SK-N-SH treated with all-trans-retinoic acid at 6 μM for 48 hours (cell line): ENCODE results near the gene TRAPPC3.

Source experiments
- ARNTL ChIP-seq: fragments of 450-650 bp; formaldehyde crosslinking; IDR thresholded peaks from 2 replicates; pipeline ENCODE4 v1.5.0; 2020; ENCODE audit warnings: low read depth, mild to moderate bottlenecking, moderate library complexity, borderline replicate concordance
- CSDC2 ChIP-seq: fragments of 250-450 bp; sonication (Bioruptor Pico); IDR thresholded peaks from 2 replicates; pipeline ENCODE4 v1.5.0; 2020; ENCODE audit warnings: mild to moderate bottlenecking, moderate library complexity
- ISL1 ChIP-seq: fragments of 250-450 bp; sonication (Bioruptor Pico); IDR thresholded peaks from 2 replicates; pipeline ENCODE4 v2.1.2; 2022; ENCODE audit warnings: mild to moderate bottlenecking, moderate library complexity
- PPARA ChIP-seq: fragments of 250-450 bp; sonication (Bioruptor Pico); IDR thresholded peaks from 2 replicates; pipeline ENCODE4 v1.5.0; 2020; ENCODE audit warnings: mild to moderate bottlenecking, borderline replicate concordance
- RARB ChIP-seq: fragments of 250-450 bp; sonication (Bioruptor Pico); IDR thresholded peaks from 2 replicates; pipeline ENCODE4 v1.8.0; 2021; ENCODE audit warnings: mild to moderate bottlenecking, moderate library complexity
- TCF4 ChIP-seq: fragments of 250-450 bp; sonication (Bioruptor Pico); IDR thresholded peaks from 2 replicates; pipeline ENCODE4 v1.8.0; 2021; ENCODE audit warnings: mild to moderate bottlenecking, moderate library complexity, borderline replicate concordance
- TOX ChIP-seq: fragments of 250-450 bp; sonication (Bioruptor Pico); IDR thresholded peaks from 2 replicates; pipeline ENCODE4 v1.8.0; 2021; ENCODE audit warnings: mild to moderate bottlenecking, moderate library complexity, borderline replicate concordance
- ZC3H10 ChIP-seq: fragments of 250-450 bp; sonication (Bioruptor Pico); IDR thresholded peaks from 2 replicates; pipeline ENCODE4 v1.5.1; 2021; ENCODE audit warnings: mild to moderate bottlenecking, moderate library complexity
- ZFP3 ChIP-seq: fragments of 250-450 bp; sonication (Bioruptor Pico); IDR thresholded peaks from 2 replicates; pipeline ENCODE4 v1.5.0; 2020; ENCODE audit warnings: mild to moderate bottlenecking, moderate library complexity
- ZFP30 ChIP-seq: fragments of 450-650 bp; formaldehyde crosslinking; IDR thresholded peaks from 2 replicates; pipeline ENCODE4 v1.5.0; 2022; ENCODE audit warnings: mild to moderate bottlenecking, moderate library complexity
- TF ChIP-seq, protein P1 (sequence below): fragments of 250-450 bp; sonication (Bioruptor Pico); IDR thresholded peaks from 2 replicates; pipeline ENCODE4 v1.8.0; 2020; ENCODE audit warnings: mild to moderate bottlenecking, moderate library complexity, borderline replicate concordance
- TF ChIP-seq, protein P2 (sequence below): fragments of 250-450 bp; sonication (Bioruptor Pico); IDR thresholded peaks from 2 replicates; pipeline ENCODE4 v1.8.0; 2021; ENCODE audit warnings: low read depth, mild to moderate bottlenecking, moderate library complexity, borderline replicate concordance
- TF ChIP-seq, protein P3 (sequence below): fragments of 250-450 bp; sonication (Bioruptor Pico); IDR thresholded peaks from 2 replicates; pipeline ENCODE4 v1.5.1; 2021; ENCODE audit warnings: mild to moderate bottlenecking, moderate library complexity

GRCh38 chr1:36175137-36176095 lies 26.1 kb upstream of the TRAPPC3 start:
- TF ChIP-seq, protein P1, sequence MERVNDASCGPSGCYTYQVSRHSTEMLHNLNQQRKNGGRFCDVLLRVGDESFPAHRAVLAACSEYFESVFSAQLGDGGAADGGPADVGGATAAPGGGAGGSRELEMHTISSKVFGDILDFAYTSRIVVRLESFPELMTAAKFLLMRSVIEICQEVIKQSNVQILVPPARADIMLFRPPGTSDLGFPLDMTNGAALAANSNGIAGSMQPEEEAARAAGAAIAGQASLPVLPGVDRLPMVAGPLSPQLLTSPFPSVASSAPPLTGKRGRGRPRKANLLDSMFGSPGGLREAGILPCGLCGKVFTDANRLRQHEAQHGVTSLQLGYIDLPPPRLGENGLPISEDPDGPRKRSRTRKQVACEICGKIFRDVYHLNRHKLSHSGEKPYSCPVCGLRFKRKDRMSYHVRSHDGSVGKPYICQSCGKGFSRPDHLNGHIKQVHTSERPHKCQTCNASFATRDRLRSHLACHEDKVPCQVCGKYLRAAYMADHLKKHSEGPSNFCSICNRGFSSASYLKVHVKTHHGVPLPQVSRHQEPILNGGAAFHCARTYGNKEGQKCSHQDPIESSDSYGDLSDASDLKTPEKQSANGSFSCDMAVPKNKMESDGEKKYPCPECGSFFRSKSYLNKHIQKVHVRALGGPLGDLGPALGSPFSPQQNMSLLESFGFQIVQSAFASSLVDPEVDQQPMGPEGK (CRISPR knock-in tag) = no peak
- TF ChIP-seq RARB (CRISPR knock-in tag) (no peak), TOX (no peak), ARNTL (CRISPR knock-in tag) (no peak), CSDC2 (CRISPR knock-in tag) (no peak), ZC3H10 (CRISPR knock-in tag) (no peak), ZFP30 (CRISPR knock-in tag) (no peak), PPARA (CRISPR knock-in tag) (no peak), ZFP3 (no peak), TCF4 (CRISPR knock-in tag) (no peak), ISL1 (CRISPR knock-in tag) (no peak)
- TF ChIP-seq, protein P2, sequence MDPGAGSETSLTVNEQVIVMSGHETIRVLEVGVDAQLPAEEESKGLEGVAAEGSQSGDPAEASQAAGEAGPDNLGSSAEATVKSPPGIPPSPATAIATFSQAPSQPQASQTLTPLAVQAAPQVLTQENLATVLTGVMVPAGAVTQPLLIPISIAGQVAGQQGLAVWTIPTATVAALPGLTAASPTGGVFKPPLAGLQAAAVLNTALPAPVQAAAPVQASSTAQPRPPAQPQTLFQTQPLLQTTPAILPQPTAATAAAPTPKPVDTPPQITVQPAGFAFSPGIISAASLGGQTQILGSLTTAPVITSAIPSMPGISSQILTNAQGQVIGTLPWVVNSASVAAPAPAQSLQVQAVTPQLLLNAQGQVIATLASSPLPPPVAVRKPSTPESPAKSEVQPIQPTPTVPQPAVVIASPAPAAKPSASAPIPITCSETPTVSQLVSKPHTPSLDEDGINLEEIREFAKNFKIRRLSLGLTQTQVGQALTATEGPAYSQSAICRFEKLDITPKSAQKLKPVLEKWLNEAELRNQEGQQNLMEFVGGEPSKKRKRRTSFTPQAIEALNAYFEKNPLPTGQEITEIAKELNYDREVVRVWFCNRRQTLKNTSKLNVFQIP (CRISPR knock-in tag) = no peak
- TF ChIP-seq, protein P3, sequence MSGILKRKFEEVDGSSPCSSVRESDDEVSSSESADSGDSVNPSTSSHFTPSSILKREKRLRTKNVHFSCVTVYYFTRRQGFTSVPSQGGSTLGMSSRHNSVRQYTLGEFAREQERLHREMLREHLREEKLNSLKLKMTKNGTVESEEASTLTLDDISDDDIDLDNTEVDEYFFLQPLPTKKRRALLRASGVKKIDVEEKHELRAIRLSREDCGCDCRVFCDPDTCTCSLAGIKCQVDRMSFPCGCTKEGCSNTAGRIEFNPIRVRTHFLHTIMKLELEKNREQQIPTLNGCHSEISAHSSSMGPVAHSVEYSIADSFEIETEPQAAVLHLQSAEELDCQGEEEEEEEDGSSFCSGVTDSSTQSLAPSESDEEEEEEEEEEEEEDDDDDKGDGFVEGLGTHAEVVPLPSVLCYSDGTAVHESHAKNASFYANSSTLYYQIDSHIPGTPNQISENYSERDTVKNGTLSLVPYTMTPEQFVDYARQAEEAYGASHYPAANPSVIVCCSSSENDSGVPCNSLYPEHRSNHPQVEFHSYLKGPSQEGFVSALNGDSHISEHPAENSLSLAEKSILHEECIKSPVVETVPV (CRISPR knock-in tag) = no peak
